Mesenchymal stem cell (in vitro differentiated cells and primary cell): Measurements from ENCODE around the gene CTSL.

Experiments used
- DNase-seq: peaks from one replicate; pipeline ENCODE4 v3.0.0-alpha.2; 2013
- H2AFZ ChIP-seq: one replicate; pipeline ENCODE4 v1.6.1; 2013; ENCODE audit warnings: low read depth, mild to moderate bottlenecking, control low read depth, inconsistent platforms, low read length, moderate library complexity
- H2AK5ac ChIP-seq: 2 replicates; pipeline ENCODE4 v1.6.1; 2013; ENCODE audit warnings: low read length, moderate library complexity, mild to moderate bottlenecking, inconsistent platforms; ENCODE audit not compliant: severe bottlenecking
- H2BK120ac ChIP-seq: one replicate; pipeline ENCODE4 v1.6.1; 2013; ENCODE audit warnings: low read depth, mild to moderate bottlenecking, inconsistent platforms, low read length, moderate library complexity
- H2BK12ac ChIP-seq, 2 experiments: one replicate each; pipeline ENCODE4 v1.6.1; 2013; ENCODE audit warnings: inconsistent platforms in 2 of 2, low read length in 2 of 2, mild to moderate bottlenecking in 2 of 2, moderate library complexity in 2 of 2, control low read depth in 1 of 2
- H2BK15ac ChIP-seq: one replicate; pipeline ENCODE4 v1.6.1; 2013; ENCODE audit warnings: mild to moderate bottlenecking, low read depth, inconsistent platforms; ENCODE audit not compliant: poor library complexity, severe bottlenecking
- H2BK5ac ChIP-seq: 2 replicates; pipeline ENCODE4 v1.6.1; 2013; ENCODE audit warnings: low read depth, mild to moderate bottlenecking, low read length, control low read depth, inconsistent platforms; ENCODE audit not compliant: poor library complexity, severe bottlenecking
- H3K14ac ChIP-seq, 2 experiments: one replicate each; pipeline ENCODE4 v1.6.1; 2013; ENCODE audit warnings: inconsistent platforms in 2 of 2, low read length in 2 of 2, control low read depth in 1 of 2, mild to moderate bottlenecking in 1 of 2, moderate library complexity in 1 of 2
- H3K18ac ChIP-seq, 2 experiments: one replicate each; pipeline ENCODE4 v1.6.1; 2013; ENCODE audit warnings: inconsistent platforms in 2 of 2, low read length in 2 of 2, control low read depth in 1 of 2, low read depth in 1 of 2, mild to moderate bottlenecking in 1 of 2
- H3K23ac ChIP-seq, 2 experiments: one replicate each; pipeline ENCODE4 v1.6.1; 2013; ENCODE audit warnings: inconsistent platforms in 2 of 2, low read length in 2 of 2, mild to moderate bottlenecking in 2 of 2, moderate library complexity in 2 of 2, control low read depth in 1 of 2
- H3K27ac ChIP-seq: 2 replicates; pipeline ENCODE4 v1.5.1; 2013; ENCODE audit warnings: mild to moderate bottlenecking, moderate library complexity, low read length, control low read depth, inconsistent platforms; ENCODE audit not compliant: poor library complexity, severe bottlenecking
- H3K27me3 ChIP-seq, 2 experiments: 2 replicates each; pipeline versions ENCODE4 v1.6.1 to v1.7.0; 2013; ENCODE audit warnings: low read length in 2 of 2, mild to moderate bottlenecking in 2 of 2, moderate library complexity in 2 of 2, control low read depth in 1 of 2, inconsistent platforms in 1 of 2; ENCODE audit not compliant: control insufficient read depth in 1 of 2, insufficient read depth in 1 of 2
- H3K36me3 ChIP-seq, 2 experiments: 2 replicates each; pipeline versions ENCODE4 v1.6.1 to v1.7.0; 2013; ENCODE audit warnings: low read length in 2 of 2, control low read depth in 1 of 2, inconsistent platforms in 1 of 2, low read depth in 1 of 2, mild to moderate bottlenecking in 1 of 2; ENCODE audit not compliant: insufficient read depth in 2 of 2, control insufficient read depth in 1 of 2
- H3K4ac ChIP-seq, 2 experiments: one replicate each; pipeline ENCODE4 v1.6.1; 2013; ENCODE audit warnings: inconsistent platforms in 2 of 2, low read length in 2 of 2, mild to moderate bottlenecking in 2 of 2, moderate library complexity in 2 of 2, control low read depth in 1 of 2, low read depth in 1 of 2
- H3K4me1 ChIP-seq: 2 replicates; pipeline ENCODE4 v1.6.1; 2013; ENCODE audit warnings: low read depth, low read length, control low read depth; ENCODE audit not compliant: control insufficient read depth, insufficient read depth
- H3K4me2 ChIP-seq: 2 replicates; pipeline ENCODE4 v1.6.1; 2013; ENCODE audit warnings: low read length, mild to moderate bottlenecking, inconsistent platforms; ENCODE audit not compliant: poor library complexity, severe bottlenecking
- H3K4me3 ChIP-seq, 2 experiments: 2 replicates each; pipeline versions ENCODE4 v1.5.1 to v1.7.0; 2013; ENCODE audit warnings: low read length in 2 of 2, mild to moderate bottlenecking in 2 of 2, control low read depth in 1 of 2, low read depth in 1 of 2; ENCODE audit not compliant: insufficient read depth in 1 of 2
- H3K79me1 ChIP-seq: replicated peaks from 2 replicates; pipeline ENCODE4 v1.6.1; 2013; ENCODE audit warnings: mild to moderate bottlenecking, control low read depth, low read length, inconsistent platforms; ENCODE audit not compliant: poor library complexity, severe bottlenecking
- H3K9ac ChIP-seq: 2 replicates; pipeline ENCODE4 v1.7.0; 2013; ENCODE audit warnings: mild to moderate bottlenecking, low read length, moderate library complexity
- H3K9me3 ChIP-seq: 2 replicates; pipeline ENCODE4 v1.7.0; 2013; ENCODE audit warnings: mild to moderate bottlenecking, low read length; ENCODE audit not compliant: control insufficient read depth
- H4K8ac ChIP-seq: one replicate; pipeline ENCODE4 v1.6.1; 2013; ENCODE audit warnings: inconsistent platforms, mild to moderate bottlenecking, low read length, moderate library complexity
- H4K91ac ChIP-seq: one replicate; pipeline ENCODE4 v1.6.1; 2013; ENCODE audit warnings: mild to moderate bottlenecking, low read length, inconsistent platforms
- WGBS: methylation state at CpG from one replicate; pipeline ENCODE4 v1.1.7; 2013; ENCODE audit warnings: mixed read lengths; 5-methylcytosine and 5-hydroxymethylcytosine counted together

Gene CTSL

DNA sequence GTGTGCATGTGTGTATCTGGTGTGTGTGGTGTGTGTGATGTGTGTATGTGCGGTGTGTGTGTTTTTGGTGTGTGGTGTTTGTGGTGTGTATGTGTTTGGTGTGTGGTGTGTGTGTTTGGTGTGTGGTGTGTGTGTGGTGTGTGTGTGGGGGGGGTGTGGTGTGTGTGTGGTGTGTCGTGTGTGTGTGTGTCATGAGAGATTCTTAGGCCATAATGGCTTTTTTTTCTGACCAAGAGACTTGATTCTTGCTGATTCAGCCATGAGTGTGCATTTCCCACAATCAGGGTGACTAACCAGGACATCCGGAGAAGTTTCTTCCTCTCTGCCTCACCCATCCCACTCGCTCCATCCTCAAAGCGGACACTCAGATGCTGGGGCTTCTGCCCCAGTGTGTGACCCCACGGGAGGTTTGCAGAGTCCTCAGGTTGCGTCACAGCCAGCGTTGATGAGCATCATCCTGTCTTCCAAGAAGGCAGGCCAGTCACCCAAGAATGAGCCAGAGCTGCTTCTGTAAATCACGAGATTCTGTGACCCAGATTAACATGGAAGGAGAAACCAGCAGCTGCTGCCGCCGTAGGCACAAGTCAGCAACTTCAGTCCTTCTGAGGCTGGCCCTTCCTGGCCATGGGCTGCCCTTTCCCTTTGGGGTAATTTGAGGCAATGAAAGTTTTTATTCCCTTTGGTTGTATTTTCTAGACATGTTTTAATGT, 12.5 kb upstream of the CTSL start:
- WGBS, result 11% methylated on average over 10 of the region's 11 CpGs
- H3K23ac ChIP-seq, result no peak overlapping the region

DNA sequence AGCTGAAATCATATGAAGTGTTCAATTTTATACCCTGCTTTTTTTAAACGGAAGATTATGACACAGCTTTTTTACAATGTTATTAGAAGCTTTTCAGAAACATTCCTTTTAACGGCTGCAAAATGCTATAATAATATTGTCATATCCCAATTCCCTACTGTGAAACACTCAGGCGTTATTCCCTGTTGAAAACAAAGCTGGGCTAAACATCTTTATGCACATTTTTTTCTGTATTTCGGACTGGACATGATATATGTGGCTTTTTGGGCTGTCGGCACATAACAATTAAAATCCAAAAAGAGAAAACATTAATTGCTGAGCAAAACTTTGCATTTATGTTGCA, 12.0 kb upstream of the CTSL start:
- Histone ChIP-seq H2BK120ac (no peak overlapping the region), H2BK5ac (no peak overlapping the region), H2AK5ac (no peak overlapping the region), H3K18ac (no peak overlapping the region), H3K4ac (no peak overlapping the region), H2BK12ac (no peak overlapping the region), H4K8ac (no peak overlapping the region), H3K27ac (peak overlapping the region; percentile 92), H4K91ac (no peak overlapping the region), H3K23ac (no peak overlapping the region), H3K14ac (no peak overlapping the region), H3K4me1 (peaks cover 17% of the 10 kb centered on the region), H3K79me1 (no peaks in the 10 kb centered on the region), H3K4me3 (peak overlapping the region in 1 of 2 experiments; percentile 48), H3K9ac (peak overlapping the region; percentile 92), H3K9me3 (no peaks in the 10 kb centered on the region), H2BK15ac (no peak overlapping the region), H3K36me3 (peaks cover 4 to 8% of the 10 kb centered on the region in 2 experiments), H2AFZ (no peak overlapping the region), H3K4me2 (no peak overlapping the region), H3K27me3 (no peaks in the 10 kb centered on the region)
- WGBS, result 56% methylated on average over 5 of the region's 5 CpGs
- no peak for DNase-seq

More for the DNA sequence above, 12.5 kb upstream of the CTSL start:
- H3K9me3 ChIP-seq, result no peaks in the 10 kb centered on the region
- H4K8ac ChIP-seq, result peak overlapping the region; percentile 99
- peak overlapping the region; percentile 100 for H4K91ac ChIP-seq
- H2AFZ ChIP-seq, result no peak overlapping the region
- peak overlapping the region; percentile 58 for H2BK15ac ChIP-seq
- no peaks in the 10 kb centered on the region for H3K27me3 ChIP-seq
- peak; percentile 100 for DNase-seq
- peak overlapping the region; percentile 20 for H2BK5ac ChIP-seq
- peak overlapping the region; percentile 92 for H3K9ac ChIP-seq
- peak overlapping the region; percentile 94 to 98 for H3K18ac ChIP-seq
- H3K27ac ChIP-seq, result peak overlapping the region; percentile 92
- no peaks in the 10 kb centered on the region for H3K79me1 ChIP-seq
- H2BK12ac ChIP-seq, result peak overlapping the region; percentile 88 to 100
- H3K36me3 ChIP-seq, result peaks cover 4 to 8% of the 10 kb centered on the region in 2 experiments
- peak overlapping the region; percentile 52 to 96 for H3K4ac ChIP-seq
- peak overlapping the region in 1 of 2 experiments; percentile 81 for H3K14ac ChIP-seq
- peak overlapping the region in 1 of 2 experiments; percentile 48 for H3K4me3 ChIP-seq
- H2BK120ac ChIP-seq, result peak overlapping the region; percentile 54
- peak overlapping the region; percentile 7 for H3K4me2 ChIP-seq
- peak overlapping the region; percentile 75 for H2AK5ac ChIP-seq
- H3K4me1 ChIP-seq, result peaks cover 17% of the 10 kb centered on the region

DNA sequence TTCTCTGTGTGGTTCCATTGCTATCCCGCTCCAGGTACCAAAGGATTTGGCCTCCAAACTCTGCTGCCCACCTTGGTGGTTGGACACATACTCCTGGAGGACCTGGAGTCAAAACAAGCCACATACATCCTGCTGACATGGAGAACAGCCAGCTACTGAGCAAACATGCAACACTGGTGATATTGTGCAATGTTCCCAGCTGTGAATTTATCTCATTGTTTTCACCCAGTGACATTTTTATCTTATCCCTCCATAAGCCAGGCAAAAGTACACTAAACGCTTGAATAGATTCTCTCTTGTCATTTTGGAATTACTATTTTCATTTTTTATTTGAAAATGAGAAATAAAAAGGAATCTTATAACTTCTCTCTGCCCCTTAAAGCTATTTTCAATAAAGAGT, 11.1 kb upstream of the CTSL start:
- no peaks in the 10 kb centered on the region for H3K9me3 ChIP-seq
- 96% methylated on average over 1 of the region's 2 CpGs for WGBS

DNA sequence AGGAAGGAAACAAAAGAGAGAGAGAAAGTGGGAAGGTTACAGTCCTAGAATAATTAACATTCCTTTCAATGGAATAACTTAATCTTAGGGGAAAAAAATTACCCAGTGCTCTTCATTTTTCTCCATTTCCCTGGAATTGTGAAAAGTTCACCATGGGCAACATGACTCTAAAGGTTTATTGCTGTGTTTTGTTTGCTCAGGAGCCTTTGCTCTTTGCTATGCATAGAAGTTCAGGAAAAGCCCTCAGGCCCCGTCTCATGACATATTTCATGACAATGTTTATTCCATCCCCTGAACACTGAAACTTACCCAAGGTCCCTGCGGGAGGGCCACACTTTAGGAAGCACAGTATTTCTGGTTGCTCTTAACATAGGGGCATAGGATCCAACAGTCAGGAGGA, 9.8 kb upstream of the CTSL start:
- no peak overlapping the region for H3K4me3 ChIP-seq
- H3K9ac ChIP-seq, result peak overlapping the region; percentile 17
- WGBS, result 79% methylated on average over 1 of the region's 2 CpGs

More for the DNA sequence above, 11.1 kb upstream of the CTSL start:
- H2AK5ac ChIP-seq, result peak overlapping the region; percentile 81
- H3K79me1 ChIP-seq, result no peaks in the 10 kb centered on the region
- H3K4me2 ChIP-seq, result no peak overlapping the region
- H2BK120ac ChIP-seq, result peak overlapping the region; percentile 69
- H3K4me1 ChIP-seq, result peaks cover 17% of the 10 kb centered on the region
- peak; percentile 89 for DNase-seq
- H2BK5ac ChIP-seq, result no peak overlapping the region
- H3K36me3 ChIP-seq, result peaks cover 0 to 1% of the 10 kb centered on the region in 2 experiments
- H4K8ac ChIP-seq, result peak overlapping the region; percentile 73
- peak overlapping the region in 1 of 2 experiments; percentile 48 for H3K4me3 ChIP-seq
- peak overlapping the region; percentile 11 to 59 for H2BK12ac ChIP-seq
- no peak overlapping the region for H2BK15ac ChIP-seq
- H3K9ac ChIP-seq, result peak overlapping the region; percentile 92
- peak overlapping the region; percentile 15 to 81 for H3K4ac ChIP-seq
- H3K27ac ChIP-seq, result peak overlapping the region; percentile 67
- H3K14ac ChIP-seq, result no peak overlapping the region
- H2AFZ ChIP-seq, result no peak overlapping the region
- peak overlapping the region; percentile 84 for H4K91ac ChIP-seq
- no peaks in the 10 kb centered on the region for H3K27me3 ChIP-seq
- H3K18ac ChIP-seq, result peak overlapping the region; percentile 72 to 77
- H3K23ac ChIP-seq, result no peak overlapping the region

More for the DNA sequence above, 9.8 kb upstream of the CTSL start:
- Histone ChIP-seq H2AK5ac (peak overlapping the region; percentile 15), H3K27me3 (no peaks in the 10 kb centered on the region), H2BK120ac (no peak overlapping the region), H3K14ac (no peak overlapping the region), H3K36me3 (no peaks in the 10 kb centered on the region), H3K18ac (no peak overlapping the region), H2BK15ac (no peak overlapping the region), H2BK5ac (no peak overlapping the region), H3K4ac (no peak overlapping the region), H2BK12ac (peak overlapping the region in 1 of 2 experiments; percentile 57), H3K23ac (no peak overlapping the region), H4K8ac (peak overlapping the region; percentile 35), H3K79me1 (no peaks in the 10 kb centered on the region), H3K4me1 (peaks cover 17% of the 10 kb centered on the region), H4K91ac (no peak overlapping the region), H3K27ac (no peak overlapping the region), H3K9me3 (no peaks in the 10 kb centered on the region), H3K4me2 (no peak overlapping the region), H2AFZ (no peak overlapping the region)
- DNase-seq, result peak; percentile 36
